Measurements from ENCODE around the gene SH3GL2.

SH3GL2 gene

DNA sequence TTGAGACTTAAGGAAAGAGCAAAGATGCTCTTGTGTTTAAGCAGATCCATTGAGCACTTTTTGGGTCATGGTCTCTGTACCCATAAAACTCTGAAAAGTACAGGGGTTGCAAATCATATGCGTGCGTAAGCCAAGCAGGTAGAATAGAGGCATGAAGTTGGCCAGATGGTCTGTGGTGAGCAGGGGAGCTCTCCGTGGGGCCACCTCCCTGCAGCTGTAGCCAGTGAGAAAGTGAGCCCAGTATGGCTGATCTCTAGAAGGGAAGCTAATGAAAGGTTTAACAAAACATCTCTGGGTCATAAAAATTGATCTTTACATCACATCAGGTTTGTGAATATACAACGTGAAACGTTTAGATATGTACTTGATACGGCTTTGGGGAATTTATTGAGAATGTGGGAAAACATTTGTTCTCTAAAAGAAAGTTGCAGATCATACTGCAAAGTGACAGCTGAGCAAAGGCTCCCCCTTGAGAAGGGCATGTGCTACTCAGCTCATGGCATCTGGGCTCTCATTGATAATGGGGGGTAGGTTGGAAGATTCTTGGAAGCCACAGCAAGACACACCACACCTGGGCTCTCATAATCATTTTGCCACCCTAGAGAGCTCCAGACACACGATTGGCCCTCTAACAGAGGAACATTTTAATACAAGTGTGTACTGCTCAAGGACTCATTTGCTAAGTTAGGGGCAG, 30.6 kb downstream of the SH3GL2 start:
- Histone ChIP-seq H3K4me1 (ENCODE audit: control insufficient read depth, insufficient read depth, low read length) (peaks cover 13% of the 10 kb centered on the region), H3K27me3 (ENCODE audit: control insufficient read depth, insufficient read depth, low read length) (no peaks in the 10 kb centered on the region), H3K9me3 (ENCODE audit: control insufficient read depth, insufficient read depth, low read length) (no peaks in the 10 kb centered on the region), H3K9ac (ENCODE audit: low read depth, low read length) (no peak overlapping the region), H3K27ac (ENCODE audit: low read depth, low read length) (no peak overlapping the region), H3K4me3 (ENCODE audit: low read depth, low read length) (no peak overlapping the region), H3K36me3 (ENCODE audit: control insufficient read depth, insufficient read depth, low read length) (no peaks in the 10 kb centered on the region)

DNA sequence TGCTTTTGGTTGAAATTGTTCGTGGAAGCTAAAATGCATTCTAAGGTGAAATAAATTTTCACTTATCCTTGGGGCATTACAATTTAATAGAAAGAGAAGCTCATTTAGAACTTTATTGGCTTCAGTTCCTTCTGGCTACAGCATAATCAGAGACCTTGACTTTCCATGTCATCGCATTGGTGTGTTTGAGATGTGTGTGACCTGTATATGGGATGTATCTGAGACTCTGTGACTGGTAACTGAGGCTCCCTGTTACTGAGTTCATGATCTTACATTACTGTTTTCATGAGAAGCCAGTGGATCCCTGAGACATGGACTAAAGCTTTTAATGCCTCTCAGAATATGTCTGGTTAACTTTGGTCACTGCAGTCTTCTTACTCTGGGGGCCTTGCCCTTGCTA, 32.5 kb downstream of the SH3GL2 start:
- Histone ChIP-seq H3K9ac (ENCODE audit: low read depth, low read length) (no peak overlapping the region), H3K4me1 (ENCODE audit: control insufficient read depth, insufficient read depth, low read length) (peaks cover 13% of the 10 kb centered on the region)

DNA sequence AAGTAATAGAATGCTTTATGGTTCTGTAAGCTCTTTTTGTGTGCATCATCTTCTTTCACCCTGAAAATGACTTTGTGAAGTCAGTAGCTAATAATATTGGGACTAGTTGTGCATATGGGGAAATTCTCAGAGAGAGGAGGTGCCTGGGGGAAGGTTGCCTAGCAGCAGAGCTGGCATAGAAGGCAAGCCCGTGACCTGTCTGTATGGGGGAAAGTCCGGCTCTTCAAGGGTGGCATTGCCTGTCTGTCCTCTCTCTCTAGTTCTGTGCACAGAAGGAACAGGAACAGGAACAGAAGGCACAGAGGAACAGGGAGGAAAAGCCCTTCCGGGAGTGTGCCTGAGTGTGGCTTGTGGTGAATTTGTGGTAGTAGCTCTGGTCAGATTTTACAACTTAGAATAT, 33.1 kb downstream of the SH3GL2 start:
- no peaks in the 10 kb centered on the region for H3K27me3 ChIP-seq (ENCODE audit: control insufficient read depth, insufficient read depth, low read length)
- no peaks in the 10 kb centered on the region for H3K9me3 ChIP-seq (ENCODE audit: control insufficient read depth, insufficient read depth, low read length)
- H3K4me1 ChIP-seq (ENCODE audit: control insufficient read depth, insufficient read depth, low read length), result peaks cover 13% of the 10 kb centered on the region
- no peak overlapping the region for H3K9ac ChIP-seq (ENCODE audit: low read depth, low read length)
- H3K27ac ChIP-seq (ENCODE audit: low read depth, low read length), result no peak overlapping the region
- H3K36me3 ChIP-seq (ENCODE audit: control insufficient read depth, insufficient read depth, low read length), result no peaks in the 10 kb centered on the region
- H3K4me3 ChIP-seq (ENCODE audit: low read depth, low read length), result no peak overlapping the region

More for the DNA sequence above, 32.5 kb downstream of the SH3GL2 start:
- Histone ChIP-seq H3K36me3 (ENCODE audit: control insufficient read depth, insufficient read depth, low read length) (no peaks in the 10 kb centered on the region), H3K27me3 (ENCODE audit: control insufficient read depth, insufficient read depth, low read length) (no peaks in the 10 kb centered on the region), H3K9me3 (ENCODE audit: control insufficient read depth, insufficient read depth, low read length) (no peaks in the 10 kb centered on the region), H3K4me3 (ENCODE audit: low read depth, low read length) (no peak overlapping the region), H3K27ac (ENCODE audit: low read depth, low read length) (no peak overlapping the region)

DNA sequence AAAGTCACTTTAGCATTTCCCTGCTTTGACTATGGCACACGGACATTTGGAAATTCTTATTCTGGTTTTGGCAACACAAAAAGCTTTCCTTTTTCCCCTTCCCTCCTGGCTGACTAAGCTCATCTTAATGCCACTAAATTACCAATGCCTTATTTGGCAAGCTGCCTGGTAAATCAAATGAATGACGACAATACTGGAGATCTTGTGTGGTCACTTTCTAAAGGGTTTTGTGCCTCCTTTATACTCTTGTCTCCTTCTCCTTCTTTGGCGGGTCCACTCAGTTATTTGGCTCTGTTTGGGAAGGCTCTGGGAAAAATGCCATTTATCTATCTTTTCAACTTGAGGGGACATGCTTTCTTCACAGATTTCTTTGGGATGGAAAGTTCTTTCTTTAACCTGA, 34.9 kb downstream of the SH3GL2 start:
- no peak overlapping the region for H3K27ac ChIP-seq (ENCODE audit: low read depth, low read length)
- H3K27me3 ChIP-seq (ENCODE audit: control insufficient read depth, insufficient read depth, low read length), result no peaks in the 10 kb centered on the region
- no peak overlapping the region for H3K9ac ChIP-seq (ENCODE audit: low read depth, low read length)
- H3K4me1 ChIP-seq (ENCODE audit: control insufficient read depth, insufficient read depth, low read length), result peaks cover 13% of the 10 kb centered on the region
- no peaks in the 10 kb centered on the region for H3K36me3 ChIP-seq (ENCODE audit: control insufficient read depth, insufficient read depth, low read length)
- H3K9me3 ChIP-seq (ENCODE audit: control insufficient read depth, insufficient read depth, low read length), result no peaks in the 10 kb centered on the region
- H3K4me3 ChIP-seq (ENCODE audit: low read depth, low read length), result no peak overlapping the region

DNA sequence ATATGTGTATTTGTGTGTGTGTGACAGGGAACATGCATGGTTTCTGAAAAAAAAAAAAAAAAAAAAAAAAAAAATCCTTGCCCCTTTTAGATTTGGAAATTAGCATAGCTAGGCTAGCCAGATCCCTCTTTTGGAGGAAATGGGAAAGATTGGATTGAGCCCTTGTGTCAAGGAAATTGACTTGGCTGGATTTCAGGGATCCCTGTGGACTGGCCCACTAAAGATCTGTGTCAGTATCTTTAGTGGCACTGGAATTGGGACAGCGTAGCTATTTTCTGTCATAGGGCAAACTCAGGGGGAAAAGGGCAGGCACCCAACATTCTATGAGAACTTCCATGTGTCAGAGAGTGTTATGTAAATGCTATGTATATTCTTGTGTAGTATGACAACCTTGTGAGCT, 35.4 kb downstream of the SH3GL2 start:
- Histone ChIP-seq H3K4me3 (ENCODE audit: low read depth, low read length) (no peak overlapping the region), H3K36me3 (ENCODE audit: control insufficient read depth, insufficient read depth, low read length) (no peaks in the 10 kb centered on the region), H3K27ac (ENCODE audit: low read depth, low read length) (no peak overlapping the region), H3K27me3 (ENCODE audit: control insufficient read depth, insufficient read depth, low read length) (no peaks in the 10 kb centered on the region), H3K9ac (ENCODE audit: low read depth, low read length) (no peak overlapping the region), H3K9me3 (ENCODE audit: control insufficient read depth, insufficient read depth, low read length) (no peaks in the 10 kb centered on the region), H3K4me1 (ENCODE audit: control insufficient read depth, insufficient read depth, low read length) (peaks cover 13% of the 10 kb centered on the region)

DNA sequence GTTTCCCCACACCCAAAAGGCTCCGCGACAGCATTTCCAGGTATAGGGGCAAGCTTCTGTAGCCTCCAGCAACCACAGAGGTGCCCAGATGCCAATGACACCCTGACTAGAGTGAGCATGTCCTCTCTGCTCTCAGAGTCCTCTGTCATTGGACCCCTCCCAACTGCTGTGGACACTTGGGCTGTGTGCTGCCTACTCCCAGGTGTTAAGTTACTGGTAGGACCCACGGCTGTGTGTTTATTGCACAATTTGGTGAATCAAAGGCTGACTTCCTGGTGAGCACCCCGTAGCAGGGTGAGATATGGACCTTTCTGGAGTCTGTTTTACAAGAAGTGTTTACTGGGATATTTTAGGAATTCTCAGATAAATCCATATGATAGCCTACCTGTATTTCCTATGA, 36.0 kb downstream of the SH3GL2 start:
- Histone ChIP-seq H3K9ac (ENCODE audit: low read depth, low read length) (no peak overlapping the region), H3K4me3 (ENCODE audit: low read depth, low read length) (no peak overlapping the region), H3K27ac (ENCODE audit: low read depth, low read length) (no peak overlapping the region), H3K27me3 (ENCODE audit: control insufficient read depth, insufficient read depth, low read length) (no peaks in the 10 kb centered on the region), H3K36me3 (ENCODE audit: control insufficient read depth, insufficient read depth, low read length) (no peaks in the 10 kb centered on the region), H3K9me3 (ENCODE audit: control insufficient read depth, insufficient read depth, low read length) (no peaks in the 10 kb centered on the region), H3K4me1 (ENCODE audit: control insufficient read depth, insufficient read depth, low read length) (peaks cover 13% of the 10 kb centered on the region)

DNA sequence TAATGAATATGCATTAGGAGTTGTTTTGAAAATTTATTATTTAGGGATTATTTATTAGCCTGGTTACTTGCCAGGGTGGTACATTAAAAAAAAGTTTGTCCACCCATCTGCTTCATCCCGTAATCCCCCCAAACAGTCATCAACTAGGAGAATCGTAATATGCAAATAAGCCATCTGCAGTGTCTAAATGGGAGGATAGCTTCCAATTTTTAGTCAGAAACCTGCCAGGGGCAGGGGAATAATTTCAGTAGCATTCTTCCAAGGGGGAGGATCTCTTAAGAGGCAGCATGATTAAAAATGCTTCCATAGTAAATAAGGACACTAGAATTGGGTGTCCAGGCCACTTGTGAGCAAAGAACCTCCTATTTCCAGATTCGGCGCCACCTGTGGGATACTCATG, 43.3 kb downstream of the SH3GL2 start:
- H3K4me1 ChIP-seq (ENCODE audit: control insufficient read depth, insufficient read depth, low read length), result no peaks in the 10 kb centered on the region; the same call in 1 of the 2 replicates
- no peak overlapping the region for H3K4me3 ChIP-seq (ENCODE audit: low read depth, low read length)
- no peak overlapping the region for H3K9ac ChIP-seq (ENCODE audit: low read depth, low read length)
- H3K9me3 ChIP-seq (ENCODE audit: control insufficient read depth, insufficient read depth, low read length), result no peaks in the 10 kb centered on the region
- H3K27me3 ChIP-seq (ENCODE audit: control insufficient read depth, insufficient read depth, low read length), result no peaks in the 10 kb centered on the region
- H3K27ac ChIP-seq (ENCODE audit: low read depth, low read length), result no peak overlapping the region
- H3K36me3 ChIP-seq (ENCODE audit: control insufficient read depth, insufficient read depth, low read length), result no peaks in the 10 kb centered on the region

DNA sequence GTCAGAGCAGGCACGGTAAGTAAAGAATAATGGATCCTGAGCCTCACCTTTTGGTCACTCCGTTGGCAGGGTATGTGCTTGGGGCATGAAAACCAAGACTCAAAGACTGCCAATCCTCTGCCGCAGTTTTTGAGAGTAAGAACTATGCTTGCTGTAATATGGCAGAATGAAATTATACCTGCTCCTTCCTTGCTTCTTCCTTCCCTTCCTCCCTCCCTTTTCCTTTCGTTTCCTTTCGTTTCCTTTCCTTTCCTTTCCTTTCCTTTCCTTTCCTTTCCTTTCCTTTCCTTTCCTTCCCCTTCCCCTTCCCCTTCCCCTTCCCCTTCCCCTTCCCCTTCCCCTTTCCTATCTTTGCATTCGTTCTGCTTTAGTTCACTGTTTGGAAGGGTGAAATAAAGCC, 43.9 kb downstream of the SH3GL2 start:
- H3K9ac ChIP-seq (ENCODE audit: low read depth, low read length), result no peak overlapping the region
- no peaks in the 10 kb centered on the region for H3K9me3 ChIP-seq (ENCODE audit: control insufficient read depth, insufficient read depth, low read length)
- H3K27me3 ChIP-seq (ENCODE audit: control insufficient read depth, insufficient read depth, low read length), result no peaks in the 10 kb centered on the region
- no peak overlapping the region for H3K4me3 ChIP-seq (ENCODE audit: low read depth, low read length)
- H3K36me3 ChIP-seq (ENCODE audit: control insufficient read depth, insufficient read depth, low read length), result no peaks in the 10 kb centered on the region
- H3K4me1 ChIP-seq (ENCODE audit: control insufficient read depth, insufficient read depth, low read length), result no peaks in the 10 kb centered on the region; the same call in 1 of the 2 replicates
- H3K27ac ChIP-seq (ENCODE audit: low read depth, low read length), result no peak overlapping the region

DNA sequence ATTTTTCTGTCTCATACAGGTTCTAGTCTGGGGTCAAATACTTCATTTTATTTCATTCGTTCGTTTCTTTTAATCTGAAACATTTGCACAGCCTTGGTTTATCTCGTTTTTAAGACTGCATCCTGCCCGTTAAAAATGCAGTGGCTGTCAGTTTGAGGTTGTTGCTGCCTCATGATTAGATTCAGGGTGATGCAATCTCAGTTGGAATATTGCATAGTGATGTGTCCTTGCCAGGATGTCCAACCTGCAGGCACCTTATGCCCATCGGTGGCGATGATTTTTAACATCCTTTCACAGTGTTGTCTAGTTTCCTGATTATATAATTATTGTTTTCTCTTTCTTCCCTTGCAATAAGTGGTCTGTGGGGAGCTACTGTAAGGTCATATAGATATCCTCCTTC, 45.1 kb downstream of the SH3GL2 start:
- no peak overlapping the region for H3K9ac ChIP-seq (ENCODE audit: low read depth, low read length)
- no peak overlapping the region for H3K4me3 ChIP-seq (ENCODE audit: low read depth, low read length)
- H3K27ac ChIP-seq (ENCODE audit: low read depth, low read length), result no peak overlapping the region
- no peaks in the 10 kb centered on the region for H3K9me3 ChIP-seq (ENCODE audit: control insufficient read depth, insufficient read depth, low read length)
- no peaks in the 10 kb centered on the region for H3K4me1 ChIP-seq (ENCODE audit: control insufficient read depth, insufficient read depth, low read length)
- no peaks in the 10 kb centered on the region for H3K27me3 ChIP-seq (ENCODE audit: control insufficient read depth, insufficient read depth, low read length)
- H3K36me3 ChIP-seq (ENCODE audit: control insufficient read depth, insufficient read depth, low read length), result no peaks in the 10 kb centered on the region

DNA sequence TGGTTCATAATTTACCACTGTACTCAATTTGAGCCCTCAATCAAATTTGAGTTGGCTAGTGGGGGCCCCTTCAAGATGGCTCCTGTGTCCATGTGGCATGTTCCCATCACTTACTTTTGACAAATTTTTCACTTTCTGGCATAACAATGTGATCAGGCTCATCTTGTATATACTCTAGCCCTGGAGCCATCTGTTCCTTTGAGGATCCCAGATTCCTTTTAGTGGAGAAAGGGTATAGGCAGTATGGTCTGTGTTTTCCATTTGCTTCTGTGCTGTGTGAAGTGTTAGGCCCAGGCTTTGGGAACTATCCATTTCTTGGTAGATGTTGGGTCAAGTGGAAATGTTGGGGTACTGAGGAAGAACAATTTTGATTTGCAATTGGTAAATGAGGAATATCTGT, 45.7 kb downstream of the SH3GL2 start:
- Histone ChIP-seq H3K4me3 (ENCODE audit: low read depth, low read length) (no peak overlapping the region), H3K4me1 (ENCODE audit: control insufficient read depth, insufficient read depth, low read length) (no peaks in the 10 kb centered on the region), H3K9me3 (ENCODE audit: control insufficient read depth, insufficient read depth, low read length) (no peaks in the 10 kb centered on the region), H3K27me3 (ENCODE audit: control insufficient read depth, insufficient read depth, low read length) (no peaks in the 10 kb centered on the region), H3K27ac (ENCODE audit: low read depth, low read length) (no peak overlapping the region), H3K36me3 (ENCODE audit: control insufficient read depth, insufficient read depth, low read length) (no peaks in the 10 kb centered on the region), H3K9ac (ENCODE audit: low read depth, low read length) (no peak overlapping the region)

DNA sequence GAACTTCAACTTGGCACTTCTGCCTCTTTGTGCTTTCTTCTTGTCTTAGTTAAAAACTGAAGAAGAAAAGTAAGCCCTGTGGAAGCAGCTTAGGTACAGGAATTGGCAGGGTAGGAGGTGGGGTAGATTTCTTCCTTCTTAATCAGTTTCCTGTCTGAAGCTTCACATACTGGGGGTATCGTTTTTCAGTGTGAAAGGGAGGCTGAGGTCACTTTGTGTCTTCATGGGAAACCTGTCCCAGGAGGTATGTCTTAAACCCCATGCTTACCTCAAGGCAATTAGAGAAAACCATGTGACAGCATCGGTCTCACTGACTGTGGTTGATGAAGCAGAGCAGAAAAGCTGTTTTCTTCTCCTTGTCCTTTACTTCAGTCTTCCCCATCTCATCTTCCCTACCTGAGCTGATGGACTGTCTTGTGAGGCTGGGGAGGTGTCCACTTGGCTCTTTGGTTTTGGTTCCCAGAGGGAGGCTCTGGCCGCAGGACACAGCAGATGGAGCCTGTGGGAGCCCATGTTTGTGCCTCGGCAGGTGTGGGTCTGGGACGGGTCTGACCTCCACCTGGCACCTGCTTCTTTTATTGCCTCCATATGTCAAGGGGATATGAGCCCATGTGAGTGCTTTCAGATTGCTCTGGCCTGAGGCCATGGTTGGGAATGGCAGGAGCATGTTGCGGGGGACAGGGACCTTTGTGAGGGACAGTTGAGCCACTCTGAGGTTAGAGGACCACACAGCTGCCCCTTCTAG, 47.0 kb downstream of the SH3GL2 start:
- H3K4me3 ChIP-seq (ENCODE audit: low read depth, low read length), result no peak overlapping the region
- H3K9me3 ChIP-seq (ENCODE audit: control insufficient read depth, insufficient read depth, low read length), result no peaks in the 10 kb centered on the region
- H3K27ac ChIP-seq (ENCODE audit: low read depth, low read length), result no peak overlapping the region
- no peak overlapping the region for H3K9ac ChIP-seq (ENCODE audit: low read depth, low read length)
- H3K36me3 ChIP-seq (ENCODE audit: control insufficient read depth, insufficient read depth, low read length), result no peaks in the 10 kb centered on the region
- H3K27me3 ChIP-seq (ENCODE audit: control insufficient read depth, insufficient read depth, low read length), result no peaks in the 10 kb centered on the region
- 0 out of 2 replicates have a peak, but pooled peaks cover 4% of the 10 kb centered on the region for H3K4me1 ChIP-seq (ENCODE audit: control insufficient read depth, insufficient read depth, low read length)
